ENCODE results near the gene MYADM.

Gene MYADM

GRCh38 chr19:53917356-53917755 is 49.7 kb downstream of the MYADM start:
- DNase-seq = no peak
